IMR-90 (cell line): ENCODE measurements around the gene KLF1.

ENCODE experiments used
- BHLHE40 ChIP-seq: fragments of 150-350 bp; IDR thresholded peaks from 2 replicates; pipeline ENCODE4 v1.6.1; 2016; ENCODE audit warnings: mild to moderate bottlenecking, low read depth, low read length
- CEBPB ChIP-seq: IDR thresholded peaks from 2 replicates; pipeline ENCODE4 v1.6.1; 2012; ENCODE audit warnings: low read depth, low read length, improper control_type of control experiment
- CTCF ChIP-seq: conservative IDR thresholded peaks from 2 replicates; pipeline ENCODE4 v1.5.1; 2012; ENCODE audit warnings: mild to moderate bottlenecking, low read depth, low read length, improper control_type of control experiment
- ELK1 ChIP-seq: fragments of 150-350 bp; IDR thresholded peaks from 2 replicates; pipeline ENCODE4 v1.6.1; 2016; ENCODE audit warnings: low read depth, mild to moderate bottlenecking, low read length, moderate library complexity, borderline replicate concordance
- FOS ChIP-seq: fragments of 150-350 bp; IDR thresholded peaks from 2 replicates; pipeline ENCODE4 v1.6.1; 2016; ENCODE audit warnings: low read depth, low read length
- MAFK ChIP-seq: IDR thresholded peaks from 2 replicates; pipeline ENCODE4 v1.6.1; 2012; ENCODE audit warnings: low read depth, low read length, improper control_type of control experiment
- MAZ ChIP-seq: IDR thresholded peaks from 2 replicates; pipeline ENCODE4 v1.6.1; 2012; ENCODE audit warnings: low read depth, mild to moderate bottlenecking, low read length, improper control_type of control experiment, moderate library complexity, borderline replicate concordance
- MXI1 ChIP-seq: IDR thresholded peaks from 2 replicates; pipeline ENCODE4 v1.6.1; 2012; ENCODE audit warnings: low read depth, mild to moderate bottlenecking, low read length, moderate library complexity, borderline replicate concordance
- POLR2A ChIP-seq: IDR thresholded peaks from 2 replicates; pipeline ENCODE4 v1.6.1; 2012; ENCODE audit warnings: mild to moderate bottlenecking, low read depth, low read length
- RAD21 ChIP-seq: IDR thresholded peaks from 2 replicates; pipeline ENCODE4 v1.6.1; 2012; ENCODE audit warnings: low read length, improper control_type of control experiment
- RFX5 ChIP-seq: IDR thresholded peaks from 2 replicates; pipeline ENCODE4 v1.8.0; 2012; ENCODE audit warnings: low read depth, mild to moderate bottlenecking, low read length, moderate library complexity
- SMC3 ChIP-seq: fragments of 150-350 bp; IDR thresholded peaks from 2 replicates; pipeline ENCODE4 v1.6.1; 2016; ENCODE audit warnings: low read depth, mild to moderate bottlenecking, antibody characterized with exemption, low read length, moderate library complexity
- USF2 ChIP-seq: fragments of 150-350 bp; IDR thresholded peaks from 2 replicates; pipeline ENCODE4 v1.6.1; 2017; ENCODE audit warnings: mild to moderate bottlenecking, antibody characterized with exemption, low read length, low read depth

- TF ChIP-seq MAZ: no peak
- TF ChIP-seq RFX5: no peak
- no peak for TF ChIP-seq FOS
- no peak for TF ChIP-seq USF2
- TF ChIP-seq POLR2A: no peak
- TF ChIP-seq CTCF: no peak
- no peak for TF ChIP-seq RAD21
- TF ChIP-seq MAFK: no peak
- no peak for TF ChIP-seq BHLHE40
- TF ChIP-seq ELK1: no peak
- no peak for TF ChIP-seq CEBPB
- TF ChIP-seq MXI1: no peak
- TF ChIP-seq SMC3: no peak
Measured at GRCh38 chr19:12935071-12935470, 48.1 kb upstream of the KLF1 start.
